Neuron (in vitro differentiated cells): Measurements from ENCODE around the gene COL25A1.
"Not testable (repeated sequence)": the region's sequence is repeated elsewhere in the genome, so short reads cannot be mapped to it uniquely, and the experiment has no call there.

Experiments used
- H2AFZ ChIP-seq: one replicate; pipeline ENCODE4 v1.6.1; 2013; ENCODE audit warnings: low read depth, mild to moderate bottlenecking, inconsistent platforms, low read length, moderate library complexity
- H3K27me3 ChIP-seq: one replicate; pipeline ENCODE4 v1.6.1; 2013; ENCODE audit warnings: low read length; ENCODE audit not compliant: insufficient read depth
- H3K36me3 ChIP-seq: one replicate; pipeline ENCODE4 v1.6.1; 2013; ENCODE audit warnings: low read length; ENCODE audit not compliant: insufficient read depth
- H3K4me1 ChIP-seq: one replicate; pipeline ENCODE4 v1.6.1; 2013; ENCODE audit warnings: low read length; ENCODE audit not compliant: insufficient read depth
- H3K4me3 ChIP-seq: 2 replicates; pipeline ENCODE4 v1.5.1; 2013; ENCODE audit warnings: mild to moderate bottlenecking, low read length, moderate library complexity
- H3K9me3 ChIP-seq: one replicate; pipeline ENCODE4 v1.6.1; 2013; ENCODE audit warnings: low read length

COL25A1 gene

DNA sequence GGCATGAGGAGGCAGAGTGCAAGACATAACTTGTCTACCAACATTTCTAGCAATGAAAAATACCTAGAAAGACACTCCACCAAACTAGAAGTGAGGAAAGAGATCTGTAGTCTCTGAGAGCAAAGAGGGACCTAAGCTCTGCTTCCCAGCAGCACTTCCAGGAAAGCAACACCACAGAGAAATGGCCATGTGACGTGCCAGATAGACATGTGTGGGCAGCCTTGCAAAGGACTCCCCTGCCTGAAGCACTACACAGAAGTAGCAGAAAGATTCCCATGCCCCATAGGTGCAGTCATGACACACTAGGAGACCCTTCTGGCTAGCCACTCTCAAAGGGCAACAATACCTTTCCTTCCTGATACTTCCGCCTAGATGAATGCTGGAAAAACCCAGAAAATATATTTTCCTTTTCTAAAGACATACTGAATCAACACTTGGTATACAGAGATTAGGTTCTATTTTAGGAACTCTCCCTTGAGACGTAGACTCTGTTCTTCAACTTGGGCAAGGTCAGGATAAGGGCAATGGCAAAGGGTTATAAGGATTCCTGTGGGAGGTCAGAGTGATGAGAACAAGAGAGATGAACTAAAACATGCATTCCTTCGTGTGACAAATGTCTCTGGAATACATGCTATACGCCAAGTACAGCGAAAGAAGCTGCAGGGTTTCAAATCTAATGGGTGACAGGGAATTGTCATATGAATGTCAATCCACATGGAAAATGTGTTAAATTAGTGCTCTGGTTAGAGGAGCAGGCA is 352.1 kb downstream of the COL25A1 start:
- no peak overlapping the region for H2AFZ ChIP-seq
- no peaks in the 10 kb centered on the region for H3K9me3 ChIP-seq
- no peaks in the 10 kb centered on the region for H3K27me3 ChIP-seq
- no peak overlapping the region for H3K4me3 ChIP-seq
- no peaks in the 10 kb centered on the region for H3K4me1 ChIP-seq
- H3K36me3 ChIP-seq, result no peaks in the 10 kb centered on the region

DNA sequence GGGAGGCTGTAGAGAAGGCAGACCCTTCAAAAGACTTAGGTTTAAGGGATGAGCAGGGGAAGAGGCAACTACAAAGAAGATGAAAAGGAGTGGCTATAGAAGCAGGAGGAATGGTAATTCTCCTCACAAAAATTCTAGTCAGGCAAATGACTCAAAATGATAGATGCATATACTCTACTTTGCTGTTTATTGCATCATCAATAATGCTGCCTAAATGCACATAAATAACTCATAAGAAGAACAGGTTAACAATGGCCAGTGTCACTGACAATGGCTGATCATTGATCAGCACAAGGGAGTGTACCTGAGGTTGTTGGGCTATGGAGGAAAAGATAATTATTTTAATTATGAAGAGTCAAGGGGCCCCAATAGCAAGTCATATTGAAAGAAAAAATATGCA is 354.9 kb downstream of the COL25A1 start:
- H3K4me1 ChIP-seq, result no peaks in the 10 kb centered on the region
- no peaks in the 10 kb centered on the region for H3K36me3 ChIP-seq
- H2AFZ ChIP-seq, result no peak overlapping the region
- H3K4me3 ChIP-seq, result no peak overlapping the region
- no peaks in the 10 kb centered on the region for H3K27me3 ChIP-seq
- H3K9me3 ChIP-seq, result no peaks in the 10 kb centered on the region

DNA sequence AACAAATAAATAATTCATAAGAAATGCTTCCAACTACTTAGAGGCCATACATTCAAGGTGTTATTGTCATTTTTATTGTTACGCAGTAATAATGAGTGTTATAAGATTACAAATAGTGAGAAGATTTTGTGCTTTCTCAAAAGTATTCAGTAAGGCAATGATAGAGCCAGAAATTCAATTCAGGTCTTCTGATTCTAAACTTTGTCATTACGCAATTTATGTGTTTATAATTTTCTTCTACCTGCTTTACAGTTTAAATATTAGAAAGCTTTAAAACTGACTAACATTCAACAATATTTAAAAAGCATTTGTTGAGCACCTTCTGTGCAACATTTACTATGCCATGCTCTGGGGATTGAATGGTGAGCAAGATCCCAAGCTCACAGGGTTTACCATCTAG is 356.2 kb downstream of the COL25A1 start:
- H3K4me3 ChIP-seq, result no peak overlapping the region
- no peak overlapping the region for H2AFZ ChIP-seq
- no peaks in the 10 kb centered on the region for H3K27me3 ChIP-seq
- no peaks in the 10 kb centered on the region for H3K9me3 ChIP-seq
- H3K36me3 ChIP-seq, result no peaks in the 10 kb centered on the region
- H3K4me1 ChIP-seq, result no peaks in the 10 kb centered on the region

DNA sequence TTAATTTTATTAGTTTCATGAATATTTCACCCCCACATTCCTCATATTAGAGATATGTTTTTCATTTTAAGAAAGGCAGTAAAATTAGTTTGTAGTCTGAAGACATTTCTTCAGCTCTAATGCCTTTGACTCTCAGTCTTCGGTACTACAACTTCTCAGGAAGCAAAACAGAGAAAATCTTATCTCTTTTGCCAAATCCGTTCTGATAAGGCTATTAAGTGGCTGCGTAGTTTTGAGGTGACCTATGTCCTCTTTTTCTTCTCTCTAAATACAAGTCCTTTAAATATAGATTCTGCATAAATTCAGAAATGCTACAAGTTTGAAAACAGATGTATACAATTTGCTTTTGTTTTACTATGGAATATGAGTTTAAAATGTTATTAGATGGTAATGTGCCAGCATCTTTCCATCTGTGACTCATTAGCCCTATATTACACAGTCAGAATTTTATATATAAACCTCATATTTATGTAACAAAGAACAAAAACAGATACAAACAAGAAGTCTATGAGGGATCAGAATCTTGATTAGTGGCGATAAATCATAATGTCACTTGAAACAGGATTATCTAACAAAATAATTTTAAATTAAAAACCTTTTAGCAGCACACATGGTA is 358.4 kb downstream of the COL25A1 start:
- H3K27me3 ChIP-seq, result no peaks in the 10 kb centered on the region
- no peaks in the 10 kb centered on the region for H3K9me3 ChIP-seq
- no peak overlapping the region for H2AFZ ChIP-seq
- no peaks in the 10 kb centered on the region for H3K36me3 ChIP-seq
- no peaks in the 10 kb centered on the region for H3K4me1 ChIP-seq
- H3K4me3 ChIP-seq, result no peak overlapping the region

DNA sequence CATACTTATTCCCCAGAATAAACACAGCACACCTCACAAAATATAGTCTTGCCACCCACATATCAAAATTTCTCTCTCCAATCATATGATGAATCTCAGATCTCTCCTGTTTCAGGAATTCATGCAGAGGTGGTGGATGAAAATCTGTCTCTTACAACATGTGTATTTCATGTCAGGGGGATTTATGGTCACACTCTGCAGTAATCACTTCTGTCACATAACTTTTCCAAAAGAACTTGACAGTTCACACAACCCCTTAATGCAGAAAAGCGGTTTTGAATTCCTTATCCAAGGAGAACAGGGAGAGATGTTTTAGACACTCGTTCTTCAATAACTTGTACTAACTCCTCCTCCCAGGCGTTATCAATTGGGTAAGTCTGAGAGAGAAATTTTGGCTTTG is 359.1 kb downstream of the COL25A1 start:
- H3K27me3 ChIP-seq, result no peaks in the 10 kb centered on the region
- no peak overlapping the region for H3K4me3 ChIP-seq
- H2AFZ ChIP-seq, result no peak overlapping the region
- no peaks in the 10 kb centered on the region for H3K9me3 ChIP-seq
- H3K4me1 ChIP-seq, result no peaks in the 10 kb centered on the region
- no peaks in the 10 kb centered on the region for H3K36me3 ChIP-seq

DNA sequence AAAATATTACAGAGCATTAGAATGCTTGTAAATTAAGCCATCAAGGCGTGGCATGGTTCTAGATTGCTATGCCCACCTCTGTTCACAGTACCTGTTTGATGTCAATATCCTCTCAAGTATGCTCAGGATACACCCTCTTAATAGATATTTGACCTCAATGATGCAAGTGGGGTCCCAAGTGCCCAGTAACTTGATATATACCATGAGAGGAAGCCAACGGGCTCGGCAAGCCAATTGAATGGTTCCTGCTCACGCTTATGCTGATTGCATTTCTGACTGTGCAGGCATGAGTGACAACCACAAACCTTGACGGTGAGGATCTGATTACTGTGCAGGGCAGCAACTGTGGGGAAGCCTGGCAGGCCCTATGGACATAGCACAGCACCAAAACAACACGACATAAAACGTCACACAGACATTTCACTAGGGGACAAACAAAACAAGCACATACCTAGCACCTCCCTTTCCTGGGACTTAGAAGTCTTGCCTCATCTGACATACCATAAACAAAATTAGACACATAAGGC is 360.5 kb downstream of the COL25A1 start:
- no peaks in the 10 kb centered on the region for H3K27me3 ChIP-seq
- no peaks in the 10 kb centered on the region for H3K36me3 ChIP-seq
- H3K4me1 ChIP-seq, result no peaks in the 10 kb centered on the region
- H3K4me3 ChIP-seq, result no peak overlapping the region
- no peaks in the 10 kb centered on the region for H3K9me3 ChIP-seq
- no peak overlapping the region for H2AFZ ChIP-seq

DNA sequence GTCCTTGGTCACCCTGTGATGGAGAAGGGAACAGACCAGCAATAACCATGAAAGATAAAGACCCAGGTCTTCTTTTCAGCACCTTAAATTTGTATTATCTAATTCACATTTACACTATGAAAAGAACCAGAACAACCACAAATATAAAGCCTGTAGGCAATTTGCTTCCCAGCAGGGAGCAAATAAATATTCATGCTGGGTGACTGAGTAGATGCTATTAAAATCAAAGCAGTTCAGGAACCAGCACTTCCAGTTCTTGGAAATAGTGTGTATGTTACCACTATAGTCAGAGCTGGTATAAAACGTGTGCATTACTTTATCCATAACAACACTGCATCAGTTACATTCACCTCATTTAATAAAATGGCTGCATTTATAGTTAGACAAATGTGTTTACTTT is 361.8 kb downstream of the COL25A1 start:
- H3K27me3 ChIP-seq, result no peaks in the 10 kb centered on the region
- H2AFZ ChIP-seq, result no peak overlapping the region
- H3K4me3 ChIP-seq, result no peak overlapping the region
- no peaks in the 10 kb centered on the region for H3K9me3 ChIP-seq
- H3K4me1 ChIP-seq, result no peaks in the 10 kb centered on the region
- no peaks in the 10 kb centered on the region for H3K36me3 ChIP-seq

DNA sequence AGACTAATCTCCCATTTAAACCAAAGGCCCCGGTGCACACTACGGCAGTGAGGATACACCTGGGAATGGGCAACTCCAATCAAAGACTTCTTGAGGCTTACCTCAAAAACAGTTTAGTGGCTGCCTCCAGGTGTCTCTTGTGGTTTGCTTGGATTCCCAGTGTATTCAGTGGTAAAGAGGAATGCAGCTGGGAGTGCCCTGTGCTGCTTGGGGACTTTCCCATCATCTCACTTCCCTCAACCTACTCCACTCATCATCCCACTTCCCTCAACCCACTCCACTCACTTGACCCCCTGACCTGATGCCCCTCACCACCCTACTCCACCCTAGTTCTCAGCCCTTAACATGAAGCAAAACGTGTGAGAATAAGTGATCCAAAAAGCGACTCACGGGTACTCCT is 362.3 kb downstream of the COL25A1 start:
- Histone ChIP-seq H3K4me1 (no peaks in the 10 kb centered on the region), H3K27me3 (no peaks in the 10 kb centered on the region), H3K36me3 (no peaks in the 10 kb centered on the region), H3K4me3 (no peak overlapping the region), H3K9me3 (no peaks in the 10 kb centered on the region), H2AFZ (no peak overlapping the region)

DNA sequence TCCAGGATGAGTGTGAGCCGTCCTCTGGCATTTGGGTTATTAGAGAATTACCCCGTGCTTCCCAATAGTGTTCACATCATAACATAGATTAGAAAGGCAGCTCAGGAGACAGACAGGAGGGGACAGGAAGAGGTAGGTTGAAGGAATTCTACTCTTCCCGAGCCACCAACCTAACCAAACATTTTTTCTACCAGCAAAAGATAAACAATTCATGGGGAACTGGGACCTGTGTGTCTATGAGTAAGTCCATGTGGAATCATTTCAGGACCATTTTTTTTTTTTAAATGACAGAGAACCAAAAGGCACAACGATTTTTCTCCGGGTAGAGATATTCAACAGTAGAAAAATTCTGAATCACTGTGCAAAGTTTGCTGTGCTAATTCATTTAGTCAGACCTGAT is 365.4 kb downstream of the COL25A1 start:
- H3K36me3 ChIP-seq, result no peaks in the 10 kb centered on the region
- no peaks in the 10 kb centered on the region for H3K4me1 ChIP-seq
- H3K9me3 ChIP-seq, result no peaks in the 10 kb centered on the region
- H3K4me3 ChIP-seq, result no peak overlapping the region
- H2AFZ ChIP-seq, result no peak overlapping the region
- no peaks in the 10 kb centered on the region for H3K27me3 ChIP-seq

DNA sequence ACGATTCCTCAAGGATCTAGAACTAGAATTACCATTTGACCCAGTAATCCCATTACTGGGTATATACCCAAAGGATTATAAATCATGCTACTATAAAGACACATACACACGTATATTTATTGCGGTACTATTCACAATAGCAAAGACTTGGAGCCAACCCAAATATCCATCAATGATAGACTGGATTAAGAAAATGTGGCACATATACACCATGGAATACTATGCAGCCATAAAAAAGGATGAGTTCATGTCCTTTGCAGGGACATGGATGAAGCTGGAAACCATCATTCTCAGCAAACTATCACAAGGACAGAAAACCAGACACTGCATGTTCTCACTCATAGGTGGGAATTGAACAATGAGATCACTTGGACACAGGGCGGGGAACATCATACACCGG is 368.5 kb downstream of the COL25A1 start:
- H3K9me3 ChIP-seq, H3K27me3 ChIP-seq, H3K4me1 ChIP-seq, H2AFZ ChIP-seq, H3K36me3 ChIP-seq, H3K4me3 ChIP-seq: not testable (repeated sequence)

DNA sequence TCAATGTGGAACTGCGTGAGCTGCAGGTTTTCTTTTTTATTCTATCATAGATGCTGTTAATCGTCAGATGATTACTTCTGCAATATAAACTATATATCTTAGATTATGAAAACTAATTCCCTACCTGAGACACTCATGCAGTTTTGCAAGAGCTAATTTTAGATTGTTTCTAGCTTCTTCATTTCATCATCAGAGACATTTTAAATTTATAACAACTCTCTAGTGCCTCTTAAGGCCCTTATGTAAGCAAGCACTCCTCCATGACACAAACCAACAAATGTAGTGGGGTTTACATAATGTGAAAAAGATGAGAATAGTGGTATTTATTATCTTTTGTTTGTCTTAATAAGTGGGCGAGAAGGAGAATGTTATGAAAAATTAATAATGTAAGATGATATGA is 369.4 kb downstream of the COL25A1 start:
- Histone ChIP-seq H3K4me1 (no peaks in the 10 kb centered on the region), H3K27me3 (no peaks in the 10 kb centered on the region), H3K4me3 (no peak overlapping the region), H2AFZ (no peak overlapping the region), H3K9me3 (no peaks in the 10 kb centered on the region), H3K36me3 (no peaks in the 10 kb centered on the region)

DNA sequence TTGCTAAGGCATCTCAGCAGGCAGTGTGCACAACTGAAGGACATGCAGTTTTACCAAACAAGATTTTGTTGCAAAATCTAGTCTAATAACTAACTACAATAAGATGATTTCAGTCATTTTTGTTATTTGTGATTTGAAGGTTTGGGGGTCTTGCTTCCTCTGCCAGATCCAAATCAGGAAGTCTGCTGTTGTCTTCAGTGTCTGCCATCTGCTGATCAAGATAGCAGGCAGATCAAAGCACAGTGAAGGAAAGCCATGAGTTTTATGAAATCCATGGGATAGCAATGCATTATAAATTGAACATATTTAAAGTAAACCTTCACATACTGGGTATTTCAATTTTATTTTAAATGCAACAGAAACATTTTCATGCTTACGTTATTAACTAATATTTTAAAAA is 370.5 kb downstream of the COL25A1 start:
- no peaks in the 10 kb centered on the region for H3K9me3 ChIP-seq
- H3K4me1 ChIP-seq, result no peaks in the 10 kb centered on the region
- no peak overlapping the region for H3K4me3 ChIP-seq
- no peaks in the 10 kb centered on the region for H3K27me3 ChIP-seq
- no peaks in the 10 kb centered on the region for H3K36me3 ChIP-seq
- no peak overlapping the region for H2AFZ ChIP-seq

DNA sequence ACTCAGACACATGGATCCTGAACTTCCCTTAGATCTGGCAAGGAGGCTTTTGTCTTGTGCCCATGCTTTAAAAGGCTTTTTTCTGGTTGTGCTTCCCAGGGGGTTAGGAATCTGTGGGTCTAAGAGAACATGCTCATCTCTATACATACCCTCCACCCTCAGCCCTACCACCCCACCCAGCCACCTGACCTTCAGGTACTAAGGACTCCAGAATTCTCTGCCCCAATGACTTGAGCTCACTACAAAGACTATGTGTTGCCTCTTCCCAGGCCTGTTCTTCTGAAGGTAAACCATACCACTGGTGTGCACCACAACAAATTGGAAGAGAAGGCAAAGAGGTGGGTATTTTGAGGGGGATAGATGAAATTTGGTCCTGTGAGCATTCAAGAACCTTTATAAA is 372.3 kb downstream of the COL25A1 start:
- no peak overlapping the region for H3K4me3 ChIP-seq
- H2AFZ ChIP-seq, result no peak overlapping the region
- H3K27me3 ChIP-seq, result no peaks in the 10 kb centered on the region

DNA sequence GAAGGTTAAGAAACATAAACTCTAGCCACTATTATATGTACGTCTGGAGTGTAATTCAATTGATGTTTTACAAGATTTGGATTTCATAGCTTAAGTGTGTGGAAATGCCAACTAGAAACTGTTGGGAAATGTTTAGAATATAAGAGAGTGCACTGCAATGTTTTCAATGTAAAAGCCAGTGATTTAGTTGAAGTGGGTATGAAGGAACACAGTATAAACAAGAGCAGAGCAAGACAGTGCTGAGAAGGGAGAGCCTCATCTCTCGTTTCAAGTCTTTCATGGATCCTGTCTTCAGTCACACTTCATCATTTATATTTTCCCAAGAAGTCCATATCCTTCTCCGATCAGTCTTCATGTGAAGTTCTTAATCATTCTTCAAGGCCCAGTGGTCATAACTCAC is 375.7 kb downstream of the COL25A1 start:
- Histone ChIP-seq H2AFZ (no peak overlapping the region), H3K9me3 (no peaks in the 10 kb centered on the region), H3K36me3 (no peaks in the 10 kb centered on the region), H3K4me1 (no peaks in the 10 kb centered on the region), H3K27me3 (no peaks in the 10 kb centered on the region), H3K4me3 (no peak overlapping the region)

More for the DNA sequence above, 372.3 kb downstream of the COL25A1 start:
- Histone ChIP-seq H3K4me1 (no peaks in the 10 kb centered on the region), H3K9me3 (no peaks in the 10 kb centered on the region), H3K36me3 (no peaks in the 10 kb centered on the region)
